HepG2 (cell line): ENCODE data around the gene SRCAP. TPM values are rescaled to one million over a fixed set of nuclear protein-coding genes. Genes with fewer than 3 reads are reported as not detected.
A peak's percentile ranks its signal among the peaks of the same experiment; 100 is the strongest.

Experiments
- EED ChIP-seq: sonication (generic); formaldehyde crosslinking; IDR thresholded peaks from 2 replicates; pipeline ENCODE4 v1.5.0; 2020; ENCODE audit warnings: mild to moderate bottlenecking, missing genetic modification reagents
- GTF3A ChIP-seq: sonication (generic); formaldehyde crosslinking; conservative IDR thresholded peaks from 2 replicates; pipeline ENCODE4 v1.4.0; 2020; ENCODE audit warnings: mild to moderate bottlenecking, missing genetic modification reagents
- HMG20B ChIP-seq: conservative IDR thresholded peaks from 2 replicates; pipeline ENCODE4 v1.6.1; 2016; ENCODE audit warnings: missing genetic modification reagents, missing compliant biosample characterization
- IRX3 ChIP-seq: sonication (generic); formaldehyde crosslinking; IDR thresholded peaks from 2 replicates; pipeline ENCODE4 v1.8.1; 2023; ENCODE audit warnings: mild to moderate bottlenecking, low read depth, missing genetic modification reagents, borderline replicate concordance
- NCOA2 ChIP-seq: sonication (generic); formaldehyde crosslinking; IDR thresholded peaks from 2 replicates; pipeline ENCODE4 v1.8.0; 2022; ENCODE audit warnings: inconsistent platforms
- NFRKB ChIP-seq: fragments of 450-650 bp; IDR thresholded peaks from 2 replicates; pipeline ENCODE4 v1.6.1; 2017
- PAWR ChIP-seq: sonication (generic); formaldehyde crosslinking; IDR thresholded peaks from 2 replicates; pipeline ENCODE4 v1.4.0; 2020; ENCODE audit warnings: missing genetic modification reagents, mild to moderate bottlenecking, borderline replicate concordance
- PCBP1 ChIP-seq: fragments of 200-400 bp; formaldehyde crosslinking; IDR thresholded peaks from 2 replicates; pipeline ENCODE4 v1.6.1; 2017; ENCODE audit warnings: mild to moderate bottlenecking, low read depth, low read length, borderline replicate concordance
- SMYD3 ChIP-seq: sonication (generic); formaldehyde crosslinking; IDR thresholded peaks from 2 replicates; pipeline ENCODE4 v1.8.1; 2023; ENCODE audit warnings: mild to moderate bottlenecking, missing genetic modification reagents
- SOX5 ChIP-seq: IDR thresholded peaks from 2 replicates; pipeline ENCODE4 v1.6.1; 2016; ENCODE audit warnings: borderline replicate concordance
- U2AF2 ChIP-seq: fragments of 200-400 bp; formaldehyde crosslinking; IDR thresholded peaks from 2 replicates; pipeline ENCODE4 v1.6.1; 2017; ENCODE audit warnings: low read depth, mild to moderate bottlenecking, low read length
- XRCC5 ChIP-seq: fragments of 200-400 bp; formaldehyde crosslinking; optimal IDR thresholded peaks from 2 replicates; pipeline ENCODE3; 2017; ENCODE audit warnings: mild to moderate bottlenecking, low read length
- ZNF251 ChIP-seq: sonication (generic); formaldehyde crosslinking; IDR thresholded peaks from 2 replicates; pipeline ENCODE4 v1.9.0; 2021; ENCODE audit warnings: mild to moderate bottlenecking, missing genetic modification reagents
- ZNF331 ChIP-seq: sonication (generic); formaldehyde crosslinking; IDR thresholded peaks from 2 replicates; pipeline ENCODE4 v1.4.0; 2020; ENCODE audit warnings: missing genetic modification reagents
- ZNF367 ChIP-seq: sonication (generic); formaldehyde crosslinking; IDR thresholded peaks from 2 replicates; pipeline ENCODE4 v1.4.0; 2020; ENCODE audit warnings: missing genetic modification reagents, borderline replicate concordance
- ZNF382 ChIP-seq: sonication (generic); formaldehyde crosslinking; IDR thresholded peaks from 2 replicates; pipeline ENCODE4 v1.5.0; 2020; ENCODE audit warnings: missing genetic modification reagents, mild to moderate bottlenecking, borderline replicate concordance
- ZNF792 ChIP-seq: IDR thresholded peaks from 2 replicates; pipeline ENCODE4 v1.6.1; 2016
- polyA plus RNA-seq, 8 experiments: library from polyadenylated mRNA; depleted of rRNA in 3 of 8; stranded (reverse) in 7 of 8; unstranded in 1 of 8; fragments of >200 nt; fragmentation: Illumina TruSeq in 4 of 8; extraction: Trizol in 4 of 8; gene quantifications; 2 replicates each; pipeline versions ENCODE4 v1.2.1 to v1.2.3, GENCODE V29; 2011 to 2016; ENCODE audit warnings: low read depth in 4 of 8, missing spikeins in 1 of 8, mixed read lengths in 1 of 8; ENCODE audit not compliant: insufficient read depth in 1 of 8
- total RNA-seq, 5 experiments: library from RNA; depleted of rRNA; stranded (reverse); fragments of >200 nt; fragmentation: Illumina TruSeq; extraction: Trizol; gene quantifications; 2 replicates each; pipeline ENCODE4 v1.2.3, GENCODE V29; 2016; ENCODE audit warnings: low read depth in 1 of 5
- TF ChIP-seq, protein P1 (sequence below): sonication (generic); formaldehyde crosslinking; IDR thresholded peaks from 2 replicates; pipeline ENCODE4 v1.4.0; 2020; ENCODE audit warnings: mild to moderate bottlenecking, low read depth, missing genetic modification reagents
- TF ChIP-seq, protein P2 (sequence below): IDR thresholded peaks from 2 replicates; pipeline ENCODE4 v1.6.1; 2018; ENCODE audit warnings: missing genetic modification reagents, mild to moderate bottlenecking, missing compliant biosample characterization
- TF ChIP-seq, protein P3 (sequence below): sonication (generic); formaldehyde crosslinking; IDR thresholded peaks from 2 replicates; pipeline ENCODE4 v1.8.0; 2022; ENCODE audit warnings: missing genetic modification reagents, low read depth, mild to moderate bottlenecking, borderline replicate concordance
- TF ChIP-seq, protein P4 (sequence below): sonication (generic); formaldehyde crosslinking; IDR thresholded peaks from 2 replicates; pipeline ENCODE4 v1.8.1; 2022; ENCODE audit warnings: mild to moderate bottlenecking, missing genetic modification reagents
- TF ChIP-seq, protein P5 (sequence below): sonication (generic); formaldehyde crosslinking; IDR thresholded peaks from 2 replicates; pipeline ENCODE4 v1.8.0; 2022; ENCODE audit warnings: mild to moderate bottlenecking, missing genetic modification reagents; ENCODE audit not compliant: insufficient replicate concordance
- TF ChIP-seq, protein P6 (sequence below): sonication (generic); formaldehyde crosslinking; IDR thresholded peaks from 2 replicates; pipeline ENCODE4 v1.4.0; 2020; ENCODE audit warnings: missing genetic modification reagents

SRCAP gene
- total and polyA plus RNA-seq, 2 of the 13 experiments (the other 11 are each of a cell fraction or from before 2014, with no cell fraction given): 4.9 to 9.0 TPM

DNA sequence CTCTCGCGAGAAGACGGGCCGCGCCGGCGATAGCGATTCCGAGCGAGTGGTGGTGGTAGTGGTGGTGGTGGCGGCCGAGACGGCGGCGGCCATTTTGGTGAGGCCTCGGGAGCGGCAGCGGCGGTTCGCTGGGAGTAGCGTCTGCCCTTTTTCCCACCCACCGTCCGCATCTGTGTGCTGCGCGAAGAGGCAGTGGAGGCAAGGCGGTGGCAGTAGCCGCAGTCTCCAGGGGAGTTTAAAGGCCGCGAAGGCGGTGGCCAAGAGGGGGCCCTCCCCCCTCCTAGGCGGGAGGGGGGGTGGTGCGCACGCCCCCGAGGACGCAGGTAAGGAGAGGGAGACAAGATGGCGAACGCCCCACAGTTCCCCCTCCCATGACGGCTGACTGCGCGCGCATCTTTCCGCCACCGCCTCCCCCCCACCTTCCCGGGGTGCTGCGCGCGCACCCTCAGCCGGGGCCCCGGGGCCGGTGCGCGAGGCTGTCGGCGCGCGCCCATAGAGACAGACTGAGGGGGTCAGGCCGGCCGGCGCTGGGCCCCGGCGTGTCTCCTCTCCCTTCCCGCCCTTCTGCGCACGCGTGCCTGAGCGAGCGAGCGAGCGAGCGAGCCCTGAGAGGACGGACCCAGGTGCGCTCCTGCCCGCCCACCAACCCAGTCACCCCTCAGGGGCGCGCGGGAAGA, 694 bp upstream of the SRCAP start (continued):
- TF ChIP-seq, protein P1, sequence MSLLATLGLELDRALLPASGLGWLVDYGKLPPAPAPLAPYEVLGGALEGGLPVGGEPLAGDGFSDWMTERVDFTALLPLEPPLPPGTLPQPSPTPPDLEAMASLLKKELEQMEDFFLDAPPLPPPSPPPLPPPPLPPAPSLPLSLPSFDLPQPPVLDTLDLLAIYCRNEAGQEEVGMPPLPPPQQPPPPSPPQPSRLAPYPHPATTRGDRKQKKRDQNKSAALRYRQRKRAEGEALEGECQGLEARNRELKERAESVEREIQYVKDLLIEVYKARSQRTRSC: no peak
- TF ChIP-seq ZNF331 (CRISPR knock-in tag) (peak; percentile 87), ZNF251 (CRISPR knock-in tag) (no peak), EED (CRISPR knock-in tag) (peak; percentile 99; the same call in 1 of the 2 replicates), IRX3 (CRISPR knock-in tag) (no peak; the same call in 1 of the 2 replicates), PAWR (no peak), HMG20B (CRISPR knock-in tag) (0 out of 2 replicates have a peak, but pooled peaks have one; percentile 47), ZNF382 (CRISPR knock-in tag) (no peak), SOX5 (peak; percentile 53), ZNF792 (CRISPR knock-in tag) (peak; percentile 93), U2AF2 (0 out of 2 replicates have a peak, but pooled peaks have one; percentile 45), PCBP1 (peak; percentile 94), SMYD3 (CRISPR knock-in tag) (0 out of 2 replicates have a peak, but pooled peaks have one; percentile 57), XRCC5 (peak; percentile 92), NCOA2 (CRISPR knock-in tag) (peak; percentile 68), ZNF367 (0 out of 2 replicates have a peak, but pooled peaks have one; percentile 67), NFRKB (peak; percentile 100), GTF3A (no peak; the same call in 1 of the 2 replicates)
- TF ChIP-seq, protein P2, sequence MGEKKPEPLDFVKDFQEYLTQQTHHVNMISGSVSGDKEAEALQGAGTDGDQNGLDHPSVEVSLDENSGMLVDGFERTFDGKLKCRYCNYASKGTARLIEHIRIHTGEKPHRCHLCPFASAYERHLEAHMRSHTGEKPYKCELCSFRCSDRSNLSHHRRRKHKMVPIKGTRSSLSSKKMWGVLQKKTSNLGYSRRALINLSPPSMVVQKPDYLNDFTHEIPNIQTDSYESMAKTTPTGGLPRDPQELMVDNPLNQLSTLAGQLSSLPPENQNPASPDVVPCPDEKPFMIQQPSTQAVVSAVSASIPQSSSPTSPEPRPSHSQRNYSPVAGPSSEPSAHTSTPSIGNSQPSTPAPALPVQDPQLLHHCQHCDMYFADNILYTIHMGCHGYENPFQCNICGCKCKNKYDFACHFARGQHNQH (CRISPR knock-in tag): peak; percentile 94
- TF ChIP-seq, protein P3, sequence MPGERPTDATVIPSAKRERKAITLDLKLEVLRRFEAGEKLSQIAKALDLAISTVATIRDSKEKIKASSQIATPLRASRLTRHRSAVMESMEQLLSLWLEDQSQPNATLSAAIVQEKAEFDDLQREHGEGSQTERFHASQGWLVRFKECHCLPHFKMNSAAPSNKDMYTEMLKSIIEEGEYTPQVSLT: no peak
- TF ChIP-seq, protein P4, sequence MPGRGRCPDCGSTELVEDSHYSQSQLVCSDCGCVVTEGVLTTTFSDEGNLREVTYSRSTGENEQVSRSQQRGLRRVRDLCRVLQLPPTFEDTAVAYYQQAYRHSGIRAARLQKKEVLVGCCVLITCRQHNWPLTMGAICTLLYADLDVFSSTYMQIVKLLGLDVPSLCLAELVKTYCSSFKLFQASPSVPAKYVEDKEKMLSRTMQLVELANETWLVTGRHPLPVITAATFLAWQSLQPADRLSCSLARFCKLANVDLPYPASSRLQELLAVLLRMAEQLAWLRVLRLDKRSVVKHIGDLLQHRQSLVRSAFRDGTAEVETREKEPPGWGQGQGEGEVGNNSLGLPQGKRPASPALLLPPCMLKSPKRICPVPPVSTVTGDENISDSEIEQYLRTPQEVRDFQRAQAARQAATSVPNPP (CRISPR knock-in tag): peak; percentile 74; the same call in 1 of the 2 replicates
- TF ChIP-seq, protein P5, sequence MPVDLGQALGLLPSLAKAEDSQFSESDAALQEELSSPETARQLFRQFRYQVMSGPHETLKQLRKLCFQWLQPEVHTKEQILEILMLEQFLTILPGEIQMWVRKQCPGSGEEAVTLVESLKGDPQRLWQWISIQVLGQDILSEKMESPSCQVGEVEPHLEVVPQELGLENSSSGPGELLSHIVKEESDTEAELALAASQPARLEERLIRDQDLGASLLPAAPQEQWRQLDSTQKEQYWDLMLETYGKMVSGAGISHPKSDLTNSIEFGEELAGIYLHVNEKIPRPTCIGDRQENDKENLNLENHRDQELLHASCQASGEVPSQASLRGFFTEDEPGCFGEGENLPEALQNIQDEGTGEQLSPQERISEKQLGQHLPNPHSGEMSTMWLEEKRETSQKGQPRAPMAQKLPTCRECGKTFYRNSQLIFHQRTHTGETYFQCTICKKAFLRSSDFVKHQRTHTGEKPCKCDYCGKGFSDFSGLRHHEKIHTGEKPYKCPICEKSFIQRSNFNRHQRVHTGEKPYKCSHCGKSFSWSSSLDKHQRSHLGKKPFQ (CRISPR knock-in tag): peak; percentile 70
- TF ChIP-seq, protein P6, sequence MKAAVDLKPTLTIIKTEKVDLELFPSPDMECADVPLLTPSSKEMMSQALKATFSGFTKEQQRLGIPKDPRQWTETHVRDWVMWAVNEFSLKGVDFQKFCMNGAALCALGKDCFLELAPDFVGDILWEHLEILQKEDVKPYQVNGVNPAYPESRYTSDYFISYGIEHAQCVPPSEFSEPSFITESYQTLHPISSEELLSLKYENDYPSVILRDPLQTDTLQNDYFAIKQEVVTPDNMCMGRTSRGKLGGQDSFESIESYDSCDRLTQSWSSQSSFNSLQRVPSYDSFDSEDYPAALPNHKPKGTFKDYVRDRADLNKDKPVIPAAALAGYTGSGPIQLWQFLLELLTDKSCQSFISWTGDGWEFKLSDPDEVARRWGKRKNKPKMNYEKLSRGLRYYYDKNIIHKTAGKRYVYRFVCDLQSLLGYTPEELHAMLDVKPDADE (CRISPR knock-in tag): no peak; the same call in 1 of the 2 replicates
